ENCODE results near the gene DCUN1D3. TPM values are rescaled to one million over a fixed set of nuclear protein-coding genes. Genes with fewer than 3 reads are reported as not detected.

Gene DCUN1D3
- polyA plus RNA-seq, 1 donor (not counting 4 experiments of a cell fraction or from before 2014, with no cell fraction given) = 9.4 TPM

DNA sequence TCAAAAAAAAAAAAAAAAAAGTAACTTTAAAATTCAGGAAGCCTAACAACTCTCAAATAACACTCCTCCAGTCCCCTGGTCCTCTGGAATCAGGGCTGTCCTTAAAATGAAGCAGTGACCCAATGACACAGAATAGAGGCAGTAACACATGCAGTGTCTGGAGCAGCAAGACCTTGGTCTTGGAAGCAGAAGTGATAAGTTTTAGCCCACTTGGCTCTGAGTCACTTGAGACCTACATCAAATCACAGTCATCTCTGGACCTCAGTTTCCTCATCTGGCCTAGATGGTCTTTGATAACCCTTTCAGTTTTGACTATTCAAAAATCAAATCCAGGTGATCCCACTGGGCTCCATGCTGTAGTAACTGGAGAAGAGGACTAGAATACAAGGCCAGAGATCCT, 39.5 kb upstream of the DCUN1D3 start:
- Histone ChIP-seq H3K9me3 (ENCODE audit: control insufficient read depth, low read depth, low read length) (no peaks in the 10 kb centered on the region), H3K36me3 (ENCODE audit: control insufficient read depth in 2 of 2, extremely low read depth in 1 of 2, insufficient read depth in 2 of 2, low read length in 2 of 2) (no peaks in the 10 kb centered on the region), H4K20me1 (ENCODE audit: control insufficient read depth, extremely low read depth, insufficient read depth, low read length) (no peaks in the 10 kb centered on the region), H3K9ac (ENCODE audit: control insufficient read depth, extremely low read depth, insufficient read depth, low read length) (no peak overlapping the region), H3K4me3 (ENCODE audit: control insufficient read depth in 2 of 3, extremely low read depth in 1 of 3, insufficient read depth in 2 of 3, low read depth in 1 of 3, low read length in 3 of 3) (no peak overlapping the region), H3K4me1 (ENCODE audit: control insufficient read depth, extremely low read depth, insufficient read depth, low read length) (peaks cover 14% of the 10 kb centered on the region), H3K9me1 (ENCODE audit: control insufficient read depth, extremely low read depth, insufficient read depth, low read length) (no peaks in the 10 kb centered on the region), H3K79me2 (ENCODE audit: control insufficient read depth, insufficient read depth, low read length) (no peaks in the 10 kb centered on the region), H2AFZ (ENCODE audit: control insufficient read depth, low read length) (no peak overlapping the region), H3K27ac (ENCODE audit: control insufficient read depth, insufficient read depth, low read length) (no peak overlapping the region), H3K27me3 (ENCODE audit: control insufficient read depth, extremely low read depth, insufficient read depth, low read length) (no peaks in the 10 kb centered on the region), H3K4me2 (ENCODE audit: control insufficient read depth, extremely low read depth, insufficient read depth, low read depth, low read length) (no peak overlapping the region)
- DNase-seq (ENCODE audit: low read depth, low spot score) (no peak), FAIRE-seq (no peak)
- TF ChIP-seq EZH2 (IDR thresholded peaks at IDR 0.05; ENCODE audit: low read length) = no peak
- TF ChIP-seq, protein P1, sequence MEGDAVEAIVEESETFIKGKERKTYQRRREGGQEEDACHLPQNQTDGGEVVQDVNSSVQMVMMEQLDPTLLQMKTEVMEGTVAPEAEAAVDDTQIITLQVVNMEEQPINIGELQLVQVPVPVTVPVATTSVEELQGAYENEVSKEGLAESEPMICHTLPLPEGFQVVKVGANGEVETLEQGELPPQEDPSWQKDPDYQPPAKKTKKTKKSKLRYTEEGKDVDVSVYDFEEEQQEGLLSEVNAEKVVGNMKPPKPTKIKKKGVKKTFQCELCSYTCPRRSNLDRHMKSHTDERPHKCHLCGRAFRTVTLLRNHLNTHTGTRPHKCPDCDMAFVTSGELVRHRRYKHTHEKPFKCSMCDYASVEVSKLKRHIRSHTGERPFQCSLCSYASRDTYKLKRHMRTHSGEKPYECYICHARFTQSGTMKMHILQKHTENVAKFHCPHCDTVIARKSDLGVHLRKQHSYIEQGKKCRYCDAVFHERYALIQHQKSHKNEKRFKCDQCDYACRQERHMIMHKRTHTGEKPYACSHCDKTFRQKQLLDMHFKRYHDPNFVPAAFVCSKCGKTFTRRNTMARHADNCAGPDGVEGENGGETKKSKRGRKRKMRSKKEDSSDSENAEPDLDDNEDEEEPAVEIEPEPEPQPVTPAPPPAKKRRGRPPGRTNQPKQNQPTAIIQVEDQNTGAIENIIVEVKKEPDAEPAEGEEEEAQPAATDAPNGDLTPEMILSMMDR (optimal IDR thresholded peaks at IDR 0.05 in 1 of 3, IDR thresholded peaks at IDR 0.05 in 1 of 3, conservative IDR thresholded peaks at IDR 0.05 in 1 of 3; ENCODE audit: extremely low read depth in 1 of 3, insufficient read depth in 2 of 3, low read length in 3 of 3) = no peak
- dilution Hi-C loops (cut with MboI; ENCODE audit: extremely low pct_ligation_motif_present, low sequenced_read_pairs) = no loop called here

DNA sequence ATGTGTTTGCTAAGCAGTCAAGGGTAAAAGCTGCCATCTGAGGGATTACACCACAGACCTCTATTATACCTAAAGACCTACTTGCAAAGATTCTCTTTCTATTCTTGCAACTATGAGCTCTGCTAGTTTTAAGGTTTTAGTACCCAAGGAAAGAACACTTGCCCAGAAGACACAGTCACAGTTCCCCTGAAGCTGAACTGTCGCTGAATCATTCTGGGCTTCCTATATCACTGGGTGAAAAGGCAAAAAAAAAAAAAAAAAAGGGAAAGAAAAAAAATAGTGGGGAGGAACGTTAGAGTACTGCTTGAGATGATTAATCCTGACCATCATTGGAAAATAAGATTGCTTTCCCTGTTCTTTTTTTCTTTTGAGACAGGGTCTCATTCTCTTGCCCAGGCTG, 38.3 kb upstream of the DCUN1D3 start:
- no peak overlapping the region for H2AFZ ChIP-seq (ENCODE audit: control insufficient read depth, low read length)
- H3K9me3 ChIP-seq (ENCODE audit: control insufficient read depth, low read depth, low read length) = no peaks in the 10 kb centered on the region
- DNase-seq (ENCODE audit: low read depth, low spot score) (no peak), FAIRE-seq (no peak)
- no peaks in the 10 kb centered on the region for H3K27me3 ChIP-seq (ENCODE audit: control insufficient read depth, extremely low read depth, insufficient read depth, low read length)
- H3K27ac ChIP-seq (ENCODE audit: control insufficient read depth, insufficient read depth, low read length) = no peak overlapping the region
- no peaks in the 10 kb centered on the region for H3K79me2 ChIP-seq (ENCODE audit: control insufficient read depth, insufficient read depth, low read length)
- no peak overlapping the region for H3K4me2 ChIP-seq (ENCODE audit: control insufficient read depth, extremely low read depth, insufficient read depth, low read depth, low read length)
- H3K36me3 ChIP-seq (ENCODE audit: control insufficient read depth in 2 of 2, extremely low read depth in 1 of 2, insufficient read depth in 2 of 2, low read length in 2 of 2) = no peaks in the 10 kb centered on the region
- H3K4me1 ChIP-seq (ENCODE audit: control insufficient read depth, extremely low read depth, insufficient read depth, low read length) = peaks cover 14% of the 10 kb centered on the region
- dilution Hi-C loops (cut with MboI; ENCODE audit: extremely low pct_ligation_motif_present, low sequenced_read_pairs) = no loop called here
- TF ChIP-seq, protein P1 (optimal IDR thresholded peaks at IDR 0.05 in 1 of 3, IDR thresholded peaks at IDR 0.05 in 1 of 3, conservative IDR thresholded peaks at IDR 0.05 in 1 of 3; ENCODE audit: extremely low read depth in 1 of 3, insufficient read depth in 2 of 3, low read length in 3 of 3) = no peak
- TF ChIP-seq EZH2 (IDR thresholded peaks at IDR 0.05; ENCODE audit: low read length) = no peak
- H4K20me1 ChIP-seq (ENCODE audit: control insufficient read depth, extremely low read depth, insufficient read depth, low read length) = no peaks in the 10 kb centered on the region
- no peaks in the 10 kb centered on the region for H3K9me1 ChIP-seq (ENCODE audit: control insufficient read depth, extremely low read depth, insufficient read depth, low read length)
- H3K4me3 ChIP-seq (ENCODE audit: control insufficient read depth in 2 of 3, extremely low read depth in 1 of 3, insufficient read depth in 2 of 3, low read depth in 1 of 3, low read length in 3 of 3) = no peak overlapping the region
- H3K9ac ChIP-seq (ENCODE audit: control insufficient read depth, extremely low read depth, insufficient read depth, low read length) = no peak overlapping the region

All from keratinocyte (primary cell).